ENCODE results near the gene ERFE.

Gene ERFE

DNA sequence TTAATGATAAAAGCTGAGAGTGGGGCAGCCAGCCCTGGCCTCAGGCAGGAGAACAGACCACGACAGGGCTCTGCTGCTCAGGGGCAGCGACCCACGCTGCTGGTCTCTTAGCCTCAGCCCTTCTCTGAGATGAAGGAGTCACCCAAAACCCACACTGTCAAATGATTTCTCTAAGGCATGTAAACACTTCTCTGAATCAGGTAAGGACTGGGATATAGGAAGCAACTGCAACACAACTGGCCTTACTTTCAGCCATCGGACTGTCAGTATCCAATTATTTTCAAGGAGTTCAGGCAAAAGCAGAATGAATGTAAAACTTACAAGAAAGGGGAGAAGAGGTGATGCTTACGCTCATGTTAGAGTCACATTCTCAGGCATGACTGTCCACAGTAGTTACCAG, 21.8 kb downstream of the ERFE start:
- H3K27ac Mint-ChIP-seq, result no peak overlapping the region
- H3K36me3 Mint-ChIP-seq (ENCODE audit: low read depth), result peaks cover 74% of the 10 kb centered on the region
- no peaks in the 10 kb centered on the region for H3K27me3 Mint-ChIP-seq (ENCODE audit: low read depth)
- H3K9me3 Mint-ChIP-seq, result no peaks in the 10 kb centered on the region
- H3K4me3 Mint-ChIP-seq, result no peak overlapping the region
- peaks cover 9% of the 10 kb centered on the region for H3K4me1 Mint-ChIP-seq
- TF ChIP-seq, protein P1, sequence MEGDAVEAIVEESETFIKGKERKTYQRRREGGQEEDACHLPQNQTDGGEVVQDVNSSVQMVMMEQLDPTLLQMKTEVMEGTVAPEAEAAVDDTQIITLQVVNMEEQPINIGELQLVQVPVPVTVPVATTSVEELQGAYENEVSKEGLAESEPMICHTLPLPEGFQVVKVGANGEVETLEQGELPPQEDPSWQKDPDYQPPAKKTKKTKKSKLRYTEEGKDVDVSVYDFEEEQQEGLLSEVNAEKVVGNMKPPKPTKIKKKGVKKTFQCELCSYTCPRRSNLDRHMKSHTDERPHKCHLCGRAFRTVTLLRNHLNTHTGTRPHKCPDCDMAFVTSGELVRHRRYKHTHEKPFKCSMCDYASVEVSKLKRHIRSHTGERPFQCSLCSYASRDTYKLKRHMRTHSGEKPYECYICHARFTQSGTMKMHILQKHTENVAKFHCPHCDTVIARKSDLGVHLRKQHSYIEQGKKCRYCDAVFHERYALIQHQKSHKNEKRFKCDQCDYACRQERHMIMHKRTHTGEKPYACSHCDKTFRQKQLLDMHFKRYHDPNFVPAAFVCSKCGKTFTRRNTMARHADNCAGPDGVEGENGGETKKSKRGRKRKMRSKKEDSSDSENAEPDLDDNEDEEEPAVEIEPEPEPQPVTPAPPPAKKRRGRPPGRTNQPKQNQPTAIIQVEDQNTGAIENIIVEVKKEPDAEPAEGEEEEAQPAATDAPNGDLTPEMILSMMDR (IDR thresholded peaks at IDR 0.05; ENCODE audit: unreplicated experiment in 3 of 3), result no peak

DNA sequence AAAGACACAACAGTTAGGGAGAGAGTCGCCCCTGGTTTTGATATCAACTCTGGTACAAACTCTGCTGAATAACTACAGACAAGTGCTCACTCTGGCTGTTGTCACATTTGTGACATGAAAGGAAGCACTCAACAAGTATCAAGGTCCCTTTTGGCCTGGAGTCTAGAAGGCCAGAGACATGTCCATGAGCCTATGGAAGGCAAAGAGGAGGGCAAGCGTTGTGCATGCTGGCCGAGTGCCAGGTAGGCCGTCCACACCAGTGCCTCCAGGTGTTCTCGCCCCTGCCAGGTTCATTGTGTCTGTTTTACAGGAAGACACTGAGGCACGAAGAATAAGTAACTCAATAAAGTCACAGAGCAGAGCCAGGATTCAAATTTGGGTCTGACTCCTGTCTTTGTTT, 23.6 kb downstream of the ERFE start:
- no peaks in the 10 kb centered on the region for H3K9me3 Mint-ChIP-seq
- peaks cover 10% of the 10 kb centered on the region for H3K4me1 Mint-ChIP-seq
- no peak overlapping the region for H3K27ac Mint-ChIP-seq
- no peaks in the 10 kb centered on the region for H3K27me3 Mint-ChIP-seq (ENCODE audit: low read depth)
- H3K36me3 Mint-ChIP-seq (ENCODE audit: low read depth), result peaks cover 82% of the 10 kb centered on the region
- TF ChIP-seq, protein P1 (IDR thresholded peaks at IDR 0.05; ENCODE audit: unreplicated experiment in 3 of 3), result no peak
- H3K4me3 Mint-ChIP-seq, result no peak overlapping the region

DNA sequence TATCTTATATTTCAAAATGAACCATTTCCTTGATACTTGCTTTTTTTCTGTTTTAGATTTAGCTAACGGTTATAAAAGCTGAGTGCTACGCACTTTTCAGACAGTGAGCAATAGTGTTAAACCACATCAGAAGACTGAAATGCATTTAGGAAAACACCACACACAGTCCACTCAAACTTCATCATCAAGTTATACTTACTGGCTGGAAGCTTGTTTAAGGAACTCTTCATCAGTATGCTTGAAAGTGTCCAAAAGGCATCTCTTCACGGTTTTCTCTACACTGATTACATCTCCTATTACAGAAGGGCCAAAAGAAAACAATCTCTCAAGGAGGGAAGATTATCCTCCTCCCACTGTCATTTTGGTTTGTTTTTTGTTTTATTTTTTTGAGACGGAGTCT, 25.1 kb downstream of the ERFE start:
- peaks cover 22% of the 10 kb centered on the region for H3K4me1 Mint-ChIP-seq

DNA sequence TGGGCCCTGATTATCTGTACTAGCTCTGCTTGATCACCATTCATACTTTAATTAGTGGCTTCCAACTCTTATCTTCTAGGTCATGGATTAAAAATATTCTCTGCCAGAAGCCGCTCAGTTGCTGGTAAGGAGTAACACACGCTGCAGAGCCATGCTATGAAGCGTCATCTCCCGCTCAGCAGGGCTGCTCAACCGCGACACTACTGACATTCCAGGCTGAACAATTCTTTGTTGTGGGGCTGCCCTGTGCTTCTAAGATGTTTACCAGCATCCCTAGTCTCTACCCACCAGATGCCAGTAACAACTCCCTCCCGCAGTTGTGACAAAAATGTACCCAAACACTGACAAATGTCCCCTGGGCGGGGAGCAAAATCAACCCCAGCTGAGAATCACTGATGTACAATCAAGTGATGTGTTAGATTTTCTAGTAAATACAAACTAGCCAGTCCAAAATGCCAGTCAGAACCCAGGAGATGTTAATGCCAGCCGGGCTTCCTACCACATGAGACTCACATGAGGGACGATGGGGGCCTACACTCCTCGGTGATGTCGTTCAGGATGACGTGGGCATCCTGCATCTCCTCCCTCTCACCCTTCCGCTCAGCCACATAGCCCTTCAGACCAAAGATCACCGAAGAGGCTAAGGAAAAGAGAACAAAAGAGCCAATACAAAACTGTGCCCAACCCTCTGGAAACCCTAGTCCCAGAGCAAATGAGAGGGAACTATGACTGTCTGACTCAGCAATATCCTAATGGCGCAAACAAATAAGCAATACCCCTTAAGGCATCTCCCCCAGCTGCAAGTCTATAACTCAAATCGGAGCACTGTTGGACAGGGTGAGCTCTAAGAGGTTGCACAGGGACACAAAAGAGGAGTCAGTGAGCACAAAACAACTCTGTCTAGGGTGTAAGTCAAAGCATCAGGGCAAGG, 29.1 kb downstream of the ERFE start:
- Mint-ChIP-seq H3K4me1 (peaks cover 36% of the 10 kb centered on the region), H3K27me3 (ENCODE audit: low read depth) (no peaks in the 10 kb centered on the region), H3K4me3 (no peak overlapping the region), H3K9me3 (no peaks in the 10 kb centered on the region), H3K36me3 (ENCODE audit: low read depth) (peaks cover 90% of the 10 kb centered on the region), H3K27ac (peak overlapping the region in 1 of 3 experiments; percentile 67)
- TF ChIP-seq, protein P1 (IDR thresholded peaks at IDR 0.05; ENCODE audit: unreplicated experiment in 3 of 3), result no peak

More for the DNA sequence above, 25.1 kb downstream of the ERFE start:
- TF ChIP-seq, protein P1 (IDR thresholded peaks at IDR 0.05; ENCODE audit: unreplicated experiment in 3 of 3), result no peak
- no peaks in the 10 kb centered on the region for H3K9me3 Mint-ChIP-seq
- no peak overlapping the region for H3K27ac Mint-ChIP-seq
- H3K27me3 Mint-ChIP-seq (ENCODE audit: low read depth), result no peaks in the 10 kb centered on the region
- peaks cover 87% of the 10 kb centered on the region for H3K36me3 Mint-ChIP-seq (ENCODE audit: low read depth)
- H3K4me3 Mint-ChIP-seq, result no peak overlapping the region

DNA sequence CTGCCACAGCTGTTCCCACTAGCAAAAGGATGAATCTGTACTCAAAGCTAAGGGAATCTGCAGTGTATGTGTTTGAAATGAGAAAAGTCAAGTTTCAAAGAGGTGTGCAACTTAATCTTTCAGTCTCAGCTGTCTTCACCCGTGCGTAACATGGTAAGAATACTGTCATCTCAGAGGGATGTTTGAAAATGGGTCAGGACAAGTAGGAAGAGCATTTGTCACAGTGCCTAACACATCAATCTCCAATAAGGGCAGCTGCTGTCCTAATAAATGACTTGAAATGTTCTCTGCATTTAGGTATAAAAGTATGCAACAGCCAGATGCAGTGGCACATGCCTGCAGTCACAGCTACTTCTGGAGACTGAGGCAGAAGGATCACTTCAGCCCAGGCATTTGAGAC, 31.7 kb downstream of the ERFE start:
- peak overlapping the region in 2 of 3 experiments; percentile 46 to 80 for H3K27ac Mint-ChIP-seq
- no peaks in the 10 kb centered on the region for H3K9me3 Mint-ChIP-seq
- no peaks in the 10 kb centered on the region for H3K27me3 Mint-ChIP-seq (ENCODE audit: low read depth)
- H3K36me3 Mint-ChIP-seq (ENCODE audit: low read depth), result peaks cover 86% of the 10 kb centered on the region
- peaks cover 27% of the 10 kb centered on the region for H3K4me1 Mint-ChIP-seq
- H3K4me3 Mint-ChIP-seq, result no peak overlapping the region
- TF ChIP-seq, protein P1 (IDR thresholded peaks at IDR 0.05; ENCODE audit: unreplicated experiment in 3 of 3), result no peak

Measured in nephron (organoid).